HG03521 (cell line): ENCODE measurements around the gene EPM2A.

Experiments used
- ATAC-seq: cut with Tn5 transposase; IDR thresholded peaks from one replicate; pipeline ENCODE4 v1.9.1; 2021; ENCODE audit warnings: mild to moderate bottlenecking, moderate library complexity; ENCODE audit not compliant: unreplicated experiment

The EPM2A gene

GRCh38 chr6:145681965-145682364 lies 53.4 kb downstream of the EPM2A start:
- ATAC-seq: no peak

- ATAC-seq: no peak
Measured at GRCh38 chr6:145673504-145673903, 61.8 kb downstream of the EPM2A start.

GRCh38 chr6:145670311-145670710 lies 65.0 kb downstream of the EPM2A start:
- no peak for ATAC-seq

GRCh38 chr6:145669627-145670034 lies 65.7 kb downstream of the EPM2A start:
- ATAC-seq: no peak

- ATAC-seq: no peak
Measured at GRCh38 chr6:145668844-145669243, 66.5 kb downstream of the EPM2A start.

GRCh38 chr6:145660676-145661075 lies 74.6 kb downstream of the EPM2A start:
- ATAC-seq: no peak

- no peak for ATAC-seq
Measured at GRCh38 chr6:145656128-145656527, 79.2 kb downstream of the EPM2A start.

GRCh38 chr6:145652572-145652971 lies 82.7 kb downstream of the EPM2A start:
- ATAC-seq: no peak

GRCh38 chr6:145651988-145652387 lies 83.3 kb downstream of the EPM2A start:
- ATAC-seq: no peak

- ATAC-seq: no peak
Measured at GRCh38 chr6:145648149-145648548, 87.2 kb downstream of the EPM2A start.

- ATAC-seq: no peak
Measured at GRCh38 chr6:145647602-145648001, 87.7 kb downstream of the EPM2A start.

- ATAC-seq: no peak
Measured at GRCh38 chr6:145643760-145644159, 91.6 kb downstream of the EPM2A start.

GRCh38 chr6:145633981-145634627 lies 101.2 kb downstream of the EPM2A start:
- peak; percentile 90 for ATAC-seq

GRCh38 chr6:145632971-145633370 lies 102.3 kb downstream of the EPM2A start:
- no peak for ATAC-seq

GRCh38 chr6:145631374-145631773 lies 103.9 kb downstream of the EPM2A start:
- ATAC-seq: no peak

- no peak for ATAC-seq
Measured at GRCh38 chr6:145630598-145630997, 104.7 kb downstream of the EPM2A start.

GRCh38 chr6:145629478-145629877 lies 105.8 kb downstream of the EPM2A start:
- ATAC-seq: no peak

- ATAC-seq: no peak
Measured at GRCh38 chr6:145627451-145627850, 107.9 kb downstream of the EPM2A start.

- ATAC-seq: no peak
Measured at GRCh38 chr6:145626857-145627256, 108.5 kb downstream of the EPM2A start.

- no peak for ATAC-seq
Measured at GRCh38 chr6:145623231-145623630, 112.1 kb downstream of the EPM2A start.

GRCh38 chr6:145621776-145622175 lies 113.5 kb downstream of the EPM2A start:
- no peak for ATAC-seq

- no peak for ATAC-seq
Measured at GRCh38 chr6:145620088-145620487, 115.2 kb downstream of the EPM2A start.

GRCh38 chr6:145609521-145609920 lies 125.8 kb downstream of the EPM2A start:
- ATAC-seq: no peak
